ENCODE data around the gene RCAN2.

DNA sequence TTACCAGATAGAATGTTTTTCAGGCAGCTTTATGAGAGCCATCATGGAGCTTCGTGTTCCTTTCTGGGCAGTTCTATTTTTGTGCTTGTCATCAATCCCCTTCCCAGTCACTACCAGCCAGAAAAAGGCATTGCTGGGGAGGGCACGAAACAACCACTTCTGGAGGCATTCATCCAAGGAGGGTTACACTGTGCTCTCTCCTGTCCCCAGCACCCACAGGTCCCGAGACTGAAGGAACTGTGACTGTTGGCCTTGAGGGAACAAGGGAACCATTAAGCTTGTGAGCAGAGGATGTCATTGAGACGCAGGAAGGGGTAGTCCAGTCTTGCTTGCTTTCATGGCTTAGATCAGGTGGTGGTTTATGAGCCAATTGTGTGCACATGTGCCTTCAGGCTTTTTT lies 300.4 kb downstream of the RCAN2 start:
- TF ChIP-seq, protein P1, sequence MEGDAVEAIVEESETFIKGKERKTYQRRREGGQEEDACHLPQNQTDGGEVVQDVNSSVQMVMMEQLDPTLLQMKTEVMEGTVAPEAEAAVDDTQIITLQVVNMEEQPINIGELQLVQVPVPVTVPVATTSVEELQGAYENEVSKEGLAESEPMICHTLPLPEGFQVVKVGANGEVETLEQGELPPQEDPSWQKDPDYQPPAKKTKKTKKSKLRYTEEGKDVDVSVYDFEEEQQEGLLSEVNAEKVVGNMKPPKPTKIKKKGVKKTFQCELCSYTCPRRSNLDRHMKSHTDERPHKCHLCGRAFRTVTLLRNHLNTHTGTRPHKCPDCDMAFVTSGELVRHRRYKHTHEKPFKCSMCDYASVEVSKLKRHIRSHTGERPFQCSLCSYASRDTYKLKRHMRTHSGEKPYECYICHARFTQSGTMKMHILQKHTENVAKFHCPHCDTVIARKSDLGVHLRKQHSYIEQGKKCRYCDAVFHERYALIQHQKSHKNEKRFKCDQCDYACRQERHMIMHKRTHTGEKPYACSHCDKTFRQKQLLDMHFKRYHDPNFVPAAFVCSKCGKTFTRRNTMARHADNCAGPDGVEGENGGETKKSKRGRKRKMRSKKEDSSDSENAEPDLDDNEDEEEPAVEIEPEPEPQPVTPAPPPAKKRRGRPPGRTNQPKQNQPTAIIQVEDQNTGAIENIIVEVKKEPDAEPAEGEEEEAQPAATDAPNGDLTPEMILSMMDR (conservative IDR thresholded peaks at IDR 0.05 in 1 of 2, IDR thresholded peaks at IDR 0.05 in 1 of 2; ENCODE audit: extremely low read depth in 1 of 2, insufficient read depth in 1 of 2, low read depth in 1 of 2, low read length in 2 of 2): no peak
- TF ChIP-seq EZH2 (IDR thresholded peaks at IDR 0.05; ENCODE audit: borderline replicate concordance, low read length): no peak

All from mammary epithelial cell (primary cell).